A549 treated with CORT108297 at 1 μM for 4 hours (cell line): ENCODE measurements around the gene DENND6B. TPM values are rescaled to one million over a fixed set of nuclear protein-coding genes. Genes with fewer than 3 reads are reported as not detected.

ENCODE experiments used
- total RNA-seq: library from RNA; stranded (reverse); fragments of 200-300 nt; extraction: Qiagen RNA extraction; gene quantifications from 5 replicates; pipeline ENCODE4 v1.2.3, GENCODE V29; 2022

DENND6B gene
- 1.6 to 4.0 TPM (median 3.7 TPM) in 5 replicates for total RNA-seq

GRCh38 chr22:50326956-50327710, at the start of gene DENND6B:
Gene DENND6B, minus strand, starts transcription at chr22:50327012. Its CDS starts 24 bp downstream, at chr22:50326988.

GRCh38 chr22:50342651-50343540, 16.1 kb upstream of the DENND6B start, which contains the start of gene PPP6R2:
Gene PPP6R2, plus strand, starts transcription at chr22:50343327. Its CDS starts 50,582 bp downstream, at chr22:50393909.

GRCh38 chr22:50306753-50307749, 19.8 kb downstream of the DENND6B start, which contains the start of gene PLXNB2:
Gene PLXNB2, minus strand, starts transcription at chr22:50307646. Its CDS starts 17,062 bp downstream, at chr22:50290584.

GRCh38 chr22:50269970-50270665, 56.7 kb downstream of the DENND6B start, which contains the start of gene MAPK11:
Gene MAPK11, minus strand, starts transcription at chr22:50270380. Its CDS starts 88 bp downstream, at chr22:50270292.

GRCh38 chr22:50261615-50262459, 65.0 kb downstream of the DENND6B start, which contains the start of gene MAPK12:
Gene MAPK12, minus strand, starts transcription at chr22:50261683. Its CDS starts 174 bp downstream, at chr22:50261509.

Other genes with a start within 250 kb of the DENND6B start
- 0.03 to 0.13 TPM (median 0.05 TPM) in 5 replicates for gene MLC1, start 241.6 kb downstream of the DENND6B start, total RNA-seq
- not detected in 5 replicates for gene MOV10L1, start 237.0 kb downstream of the DENND6B start, total RNA-seq
- 4.6 to 7.9 TPM (median 7.1 TPM) in 5 replicates for gene PANX2, start 156.3 kb downstream of the DENND6B start, total RNA-seq
- gene TRABD, start 141.1 kb downstream of the DENND6B start, total RNA-seq: 23.0 to 40.5 TPM (median 39.0 TPM) in 5 replicates
- 11.5 to 21.2 TPM (median 20.3 TPM) in 5 replicates for gene SELENOO, start 126.0 kb downstream of the DENND6B start, total RNA-seq
- 6.3 to 13.5 TPM (median 12.4 TPM) in 5 replicates for gene TUBGCP6, start 82.0 kb downstream of the DENND6B start, total RNA-seq
- 7.2 to 15.7 TPM (median 12.1 TPM) in 5 replicates for gene HDAC10, start 75.7 kb downstream of the DENND6B start, total RNA-seq
- 19.3 to 29.1 TPM (median 25.8 TPM) in 5 replicates for gene MAPK12, start 65.3 kb downstream of the DENND6B start, total RNA-seq
- 4.7 to 7.6 TPM (median 7.3 TPM) in 5 replicates for gene MAPK11, start 56.6 kb downstream of the DENND6B start, total RNA-seq
- gene PLXNB2, start 19.4 kb downstream of the DENND6B start, total RNA-seq: 85.2 to 127 TPM (median 116 TPM) in 5 replicates
- gene PPP6R2, start 16.3 kb upstream of the DENND6B start, total RNA-seq: 10.0 to 16.3 TPM (median 13.7 TPM) in 5 replicates
- gene SBF1, start 148.0 kb upstream of the DENND6B start, total RNA-seq: 16.9 to 28.6 TPM (median 27.1 TPM) in 5 replicates
- gene ADM2, start 154.5 kb upstream of the DENND6B start, total RNA-seq: 0.38 to 0.83 TPM (median 0.64 TPM) in 5 replicates
- 0.12 TPM in 1 of 5 replicates, not detected in the others for gene MIOX, start 159.8 kb upstream of the DENND6B start, total RNA-seq
- 30.7 to 56.5 TPM (median 52.0 TPM) in 5 replicates for gene LMF2, start 180.7 kb upstream of the DENND6B start, total RNA-seq
- gene NCAPH2, start 181.2 kb upstream of the DENND6B start, total RNA-seq: 33.1 to 39.8 TPM (median 37.6 TPM) in 5 replicates
- 2.7 to 9.9 TPM (median 5.5 TPM) in 5 replicates for gene SCO2, start 198.6 kb upstream of the DENND6B start, total RNA-seq
- gene TYMP, start 203.0 kb upstream of the DENND6B start, total RNA-seq: 11.8 to 22.2 TPM (median 19.6 TPM) in 5 replicates
- 0.02 to 0.03 TPM (median 0.03 TPM) in 4 of 5 replicates, not detected in the other for gene KLHDC7B, start 218.9 kb upstream of the DENND6B start, total RNA-seq
- gene SYCE3, start 235.9 kb upstream of the DENND6B start, total RNA-seq: 0.23 to 0.34 TPM (median 0.30 TPM) in 3 of 5 replicates, not detected in the others